Endodermal cell (in vitro differentiated cells): ENCODE results near the gene SPEF2. TPM values are rescaled to one million over a fixed set of nuclear protein-coding genes. Genes with fewer than 3 reads are reported as not detected.

Source experiments
- DNase-seq: peaks from one replicate; pipeline ENCODE4 v3.0.0-alpha.2; 2017
- H3K27ac ChIP-seq: 2 replicates; pipeline ENCODE4 v1.5.1; 2013; ENCODE audit warnings: mild to moderate bottlenecking, low read depth, low read length, moderate library complexity
- H3K27me3 ChIP-seq: 2 replicates; pipeline ENCODE4 v1.6.1; 2013; ENCODE audit warnings: mild to moderate bottlenecking, low read length, moderate library complexity; ENCODE audit not compliant: insufficient read depth, control insufficient read depth, poor library complexity, severe bottlenecking
- H3K36me3 ChIP-seq: 2 replicates; pipeline ENCODE4 v1.7.0; 2013; ENCODE audit warnings: mild to moderate bottlenecking, low read length, moderate library complexity; ENCODE audit not compliant: control insufficient read depth, insufficient read depth
- H3K4me1 ChIP-seq: one replicate; pipeline ENCODE4 v1.7.0; 2013; ENCODE audit warnings: low read length; ENCODE audit not compliant: control insufficient read depth, insufficient read depth
- H3K4me3 ChIP-seq: 2 replicates; pipeline ENCODE4 v1.5.1; 2013; ENCODE audit warnings: mild to moderate bottlenecking, low read length, moderate library complexity
- H3K9ac ChIP-seq: 2 replicates; pipeline ENCODE4 v1.6.1; 2013; ENCODE audit warnings: mild to moderate bottlenecking, low read length, moderate library complexity; ENCODE audit not compliant: poor library complexity, severe bottlenecking; ENCODE audit errors: extremely low read depth
- H3K9me3 ChIP-seq: 2 replicates; pipeline ENCODE4 v1.6.1; 2013; ENCODE audit warnings: mild to moderate bottlenecking, low read length, moderate library complexity; ENCODE audit not compliant: control insufficient read depth
- H3K27ac Mint-ChIP-seq: 2 replicates; pipeline ENCODE4 v1.8.0; 2020; ENCODE audit warnings: mixed read lengths
- H3K27me3 Mint-ChIP-seq: 2 replicates; pipeline ENCODE4 v1.8.0; 2021; ENCODE audit warnings: mild to moderate bottlenecking, mixed read lengths; ENCODE audit not compliant: insufficient read depth
- H3K36me3 Mint-ChIP-seq: 2 replicates; pipeline ENCODE4 v1.8.0; 2020; ENCODE audit warnings: low read depth, mixed read lengths
- H3K4me1 Mint-ChIP-seq: 2 replicates; pipeline ENCODE4 v1.8.0; 2020; ENCODE audit warnings: mixed read lengths
- H3K4me3 Mint-ChIP-seq: 2 replicates; pipeline ENCODE4 v1.8.0; 2020; ENCODE audit warnings: mild to moderate bottlenecking, moderate library complexity, mixed read lengths
- H3K9me3 Mint-ChIP-seq: 2 replicates; pipeline ENCODE4 v1.8.0; 2020; ENCODE audit warnings: mild to moderate bottlenecking, mixed read lengths
- CTCF ChIP-seq: fragments of 200-600 bp; sonication (generic); conservative IDR thresholded peaks from 2 replicates; pipeline ENCODE4 v1.5.0; 2021; ENCODE audit warnings: antibody characterized with exemption, mild to moderate bottlenecking
- WGBS, 2 experiments: methylation state at CpG; one replicate each; pipeline versions ENCODE4 v1.1.5 to v1.1.7; 2013; ENCODE audit warnings: missing lambda C conversion rate in 2 of 2, mixed read lengths in 1 of 2; ENCODE audit not compliant: insufficient coverage in 1 of 2, insufficient read length in 1 of 2; 5-methylcytosine and 5-hydroxymethylcytosine counted together
- total RNA-seq, 2 donors: library from RNA; stranded (reverse); fragmentation: NEBNext Ultra II Directional in 1 of 2; extraction: Animal tissue kit (Norgen Biotek cat#: 25700) in 1 of 2; gene quantifications; 2 replicates in 1 of 2; 3 replicates in 1 of 2; pipeline ENCODE4 v1.2.1, GENCODE V29; 2021

Gene SPEF2
- total RNA-seq, 2 donors from 2014 or later: 3.3 to 4.0 TPM

GRCh38 chr5:35741971-35742370, 124.3 kb downstream of the SPEF2 start:
- Histone ChIP-seq H3K27ac (no peak overlapping the region), H3K4me1 (no peaks in the 10 kb centered on the region), H3K27me3 (no peaks in the 10 kb centered on the region), H3K4me3 (no peak overlapping the region), H3K36me3 (no peaks in the 10 kb centered on the region), H3K9me3 (no peaks in the 10 kb centered on the region), H3K9ac (no peak overlapping the region)
- Mint-ChIP-seq H3K9me3 (peaks cover 9% of the 10 kb centered on the region), H3K4me1 (peaks cover 17% of the 10 kb centered on the region), H3K4me3 (no peak overlapping the region), H3K36me3 (no peaks in the 10 kb centered on the region), H3K27me3 (peaks cover 38% of the 10 kb centered on the region), H3K27ac (no peak overlapping the region)
- 100% methylated on average over 1 of the region's 1 CpG; no CpG with 5 or more reads in 1 of the 2 experiments for WGBS, 2 experiments
- no peak for TF ChIP-seq CTCF
- no peak for DNase-seq

- Histone ChIP-seq H3K27me3 (no peaks in the 10 kb centered on the region), H3K36me3 (no peaks in the 10 kb centered on the region), H3K9me3 (peaks cover 14% of the 10 kb centered on the region), H3K27ac (no peak overlapping the region), H3K4me1 (no peaks in the 10 kb centered on the region), H3K4me3 (no peak overlapping the region), H3K9ac (no peak overlapping the region)
- no peak for DNase-seq
- TF ChIP-seq CTCF: no peak
- peaks cover 17% of the 10 kb centered on the region for H3K4me1 Mint-ChIP-seq
- peaks cover 20% of the 10 kb centered on the region for H3K9me3 Mint-ChIP-seq
- no peak overlapping the region for H3K27ac Mint-ChIP-seq
- no peak overlapping the region for H3K4me3 Mint-ChIP-seq
- H3K27me3 Mint-ChIP-seq: peaks cover 51% of the 10 kb centered on the region
- no peaks in the 10 kb centered on the region for H3K36me3 Mint-ChIP-seq
Measured at GRCh38 chr5:35743644-35744043, 126.0 kb downstream of the SPEF2 start.

DNA sequence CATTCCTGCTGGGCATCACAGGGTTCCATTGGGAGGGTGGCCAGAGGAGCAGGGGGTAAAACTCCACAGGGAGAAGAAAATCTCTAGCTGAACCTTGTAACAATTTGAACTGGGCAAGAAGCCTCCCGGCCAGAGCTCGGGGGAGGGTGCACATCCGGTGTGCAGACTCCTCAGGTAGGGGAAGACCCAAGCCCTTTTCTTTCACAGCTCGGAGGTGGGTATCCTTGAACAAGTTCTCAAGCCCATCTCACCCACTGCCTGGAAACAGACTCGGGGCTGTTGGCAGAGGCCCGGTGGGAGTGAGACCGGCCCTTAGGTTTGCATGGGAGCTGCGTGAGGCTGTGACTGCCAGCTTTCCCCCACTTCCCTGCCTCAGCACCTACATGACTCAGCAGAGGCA, 127.5 kb downstream of the SPEF2 start:
- no peaks in the 10 kb centered on the region for H3K4me1 ChIP-seq
- peaks cover 20% of the 10 kb centered on the region for H3K9me3 Mint-ChIP-seq
- no peak overlapping the region for H3K4me3 Mint-ChIP-seq
- H3K9ac ChIP-seq: no peak overlapping the region
- H3K27ac ChIP-seq: no peak overlapping the region
- H3K4me3 ChIP-seq: no peak overlapping the region
- no peaks in the 10 kb centered on the region for H3K27me3 ChIP-seq
- no peaks in the 10 kb centered on the region for H3K36me3 Mint-ChIP-seq
- H3K9me3 ChIP-seq: peaks cover 16% of the 10 kb centered on the region
- peak overlapping the region; percentile 19 for H3K27ac Mint-ChIP-seq
- peaks cover 17% of the 10 kb centered on the region for H3K4me1 Mint-ChIP-seq
- peaks cover 62% of the 10 kb centered on the region for H3K27me3 Mint-ChIP-seq
- no peak for TF ChIP-seq CTCF
- H3K36me3 ChIP-seq: no peaks in the 10 kb centered on the region
- WGBS, 2 experiments: 97 to 100% methylated on average over 3 to 8 of the region's 8 CpGs
- peak; percentile 56 for DNase-seq
